ENCODE data around the gene PRRG1.
"Not testable (repeated sequence)": the region's sequence is repeated elsewhere in the genome, so short reads cannot be mapped to it uniquely, and the experiment has no call there.

The PRRG1 gene

DNA sequence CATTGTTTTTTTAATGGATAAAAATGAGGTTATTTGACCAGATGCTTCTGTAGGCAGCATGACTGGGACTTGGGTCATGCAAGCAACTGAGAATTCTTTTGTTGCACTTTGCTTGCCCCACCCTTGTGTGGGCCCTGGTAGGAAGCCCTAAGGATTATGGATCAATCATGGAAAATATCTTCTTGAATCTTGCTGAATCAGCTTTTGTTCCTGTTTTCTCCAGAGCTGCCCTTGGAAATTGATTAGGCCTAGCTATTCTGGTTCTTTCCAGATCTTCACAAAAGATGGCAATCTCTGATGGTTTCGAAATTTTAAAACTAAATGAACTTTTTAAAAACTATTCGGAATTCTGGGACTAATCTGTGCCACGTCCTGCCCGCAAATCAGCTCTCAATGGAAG lies 58.6 kb downstream of the PRRG1 start:
- Mint-ChIP-seq H3K27ac (no peak overlapping the region), H3K4me3 (no peak overlapping the region), H3K36me3 (ENCODE audit: low read depth) (no peaks in the 10 kb centered on the region), H3K27me3 (no peaks in the 10 kb centered on the region), H3K4me1 (ENCODE audit: low read depth) (no peaks in the 10 kb centered on the region), H3K9me3 (no peaks in the 10 kb centered on the region)
- intact Hi-C loops (cut with micrococcal nuclease) = no loop called here

- Mint-ChIP-seq H3K4me1 (ENCODE audit: low read depth) (no peaks in the 10 kb centered on the region), H3K4me3 (no peak overlapping the region), H3K27me3 (no peaks in the 10 kb centered on the region), H3K9me3 (no peaks in the 10 kb centered on the region), H3K36me3 (ENCODE audit: low read depth) (no peaks in the 10 kb centered on the region), H3K27ac (no peak overlapping the region)
- intact Hi-C loops (cut with micrococcal nuclease) = no loop called here
Measured at GRCh38 chrX:37409278-37409677, 60.1 kb downstream of the PRRG1 start.

DNA sequence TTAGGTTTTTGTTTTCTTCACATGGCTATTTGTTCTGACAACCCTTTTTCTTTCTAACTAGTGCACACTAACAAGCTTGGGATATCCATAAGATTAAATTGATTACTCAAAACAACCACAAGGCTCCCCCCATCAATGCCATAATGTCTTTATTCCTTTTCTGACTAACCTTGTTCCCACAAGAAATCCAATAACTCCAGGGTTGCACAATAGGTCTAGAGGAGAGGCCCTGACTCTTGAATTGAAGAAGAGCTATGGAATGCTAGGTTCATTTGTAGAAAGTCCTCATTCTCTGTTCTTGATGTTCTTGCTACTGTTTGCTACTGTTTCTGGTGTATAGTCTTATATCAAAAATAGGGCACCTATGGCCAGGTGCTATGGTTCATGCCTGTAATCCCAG lies 71.0 kb downstream of the PRRG1 start:
- Mint-ChIP-seq H3K9me3 (no peaks in the 10 kb centered on the region), H3K27ac (no peak overlapping the region), H3K27me3 (no peaks in the 10 kb centered on the region), H3K36me3 (ENCODE audit: low read depth) (no peaks in the 10 kb centered on the region), H3K4me3 (no peak overlapping the region), H3K4me1 (ENCODE audit: low read depth) (no peaks in the 10 kb centered on the region)
- intact Hi-C loops (cut with micrococcal nuclease) = no loop called here

GRCh38 chrX:37420756-37421155 lies 71.6 kb downstream of the PRRG1 start:
- no peaks in the 10 kb centered on the region for H3K36me3 Mint-ChIP-seq (ENCODE audit: low read depth)
- no peaks in the 10 kb centered on the region for H3K4me1 Mint-ChIP-seq (ENCODE audit: low read depth)
- intact Hi-C loops (cut with micrococcal nuclease) = no loop called here
- H3K4me3 Mint-ChIP-seq = no peak overlapping the region
- no peaks in the 10 kb centered on the region for H3K9me3 Mint-ChIP-seq
- no peaks in the 10 kb centered on the region for H3K27me3 Mint-ChIP-seq
- no peak overlapping the region for H3K27ac Mint-ChIP-seq

DNA sequence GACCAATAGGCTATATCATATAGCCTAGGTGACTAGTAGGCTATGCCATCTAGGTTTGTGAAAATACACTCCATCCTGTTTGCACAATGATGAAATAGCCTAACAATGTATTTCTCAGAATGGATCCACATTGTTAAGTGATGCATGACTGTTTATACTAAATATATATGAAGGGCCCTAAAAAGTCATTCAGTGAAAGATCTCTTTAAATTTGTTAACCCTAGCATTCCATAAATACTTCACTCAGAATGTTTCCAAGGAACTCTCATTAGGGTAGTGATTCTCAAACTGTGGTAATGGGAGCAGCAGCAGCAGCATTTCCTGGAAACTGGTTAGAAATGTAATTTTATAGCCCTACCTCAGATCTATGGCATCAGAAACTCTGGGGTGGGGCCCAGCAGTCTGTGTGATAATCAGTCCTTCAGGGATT lies 74.9 kb downstream of the PRRG1 start:
- Mint-ChIP-seq H3K4me1 (ENCODE audit: low read depth) (no peaks in the 10 kb centered on the region), H3K27ac (no peak overlapping the region), H3K4me3 (no peak overlapping the region), H3K36me3 (ENCODE audit: low read depth) (no peaks in the 10 kb centered on the region), H3K27me3 (no peaks in the 10 kb centered on the region), H3K9me3 (no peaks in the 10 kb centered on the region)
- intact Hi-C loops (cut with micrococcal nuclease) = no loop called here

GRCh38 chrX:37425370-37425769 lies 76.2 kb downstream of the PRRG1 start:
- H3K27me3 Mint-ChIP-seq = no peaks in the 10 kb centered on the region
- H3K9me3 Mint-ChIP-seq = no peaks in the 10 kb centered on the region
- H3K4me3 Mint-ChIP-seq = no peak overlapping the region
- intact Hi-C loops (cut with micrococcal nuclease) = no loop called here
- no peaks in the 10 kb centered on the region for H3K4me1 Mint-ChIP-seq (ENCODE audit: low read depth)
- no peaks in the 10 kb centered on the region for H3K36me3 Mint-ChIP-seq (ENCODE audit: low read depth)
- no peak overlapping the region for H3K27ac Mint-ChIP-seq

- intact Hi-C loops (cut with micrococcal nuclease); H3K27ac Mint-ChIP-seq; H3K4me1 Mint-ChIP-seq (ENCODE audit: low read depth); H3K9me3 Mint-ChIP-seq; H3K27me3 Mint-ChIP-seq; H3K4me3 Mint-ChIP-seq; H3K36me3 Mint-ChIP-seq (ENCODE audit: low read depth): not testable (repeated sequence)
Measured at GRCh38 chrX:37428962-37429361, 79.8 kb downstream of the PRRG1 start.

- Mint-ChIP-seq H3K4me1 (ENCODE audit: low read depth) (no peaks in the 10 kb centered on the region), H3K4me3 (no peak overlapping the region), H3K27me3 (no peaks in the 10 kb centered on the region), H3K36me3 (ENCODE audit: low read depth) (no peaks in the 10 kb centered on the region), H3K9me3 (no peaks in the 10 kb centered on the region), H3K27ac (no peak overlapping the region)
- intact Hi-C loops (cut with micrococcal nuclease) = no loop called here
Measured at GRCh38 chrX:37434362-37434761, 85.2 kb downstream of the PRRG1 start.

GRCh38 chrX:37437160-37437559 lies 88.0 kb downstream of the PRRG1 start:
- Mint-ChIP-seq H3K27me3 (no peaks in the 10 kb centered on the region), H3K4me1 (ENCODE audit: low read depth) (no peaks in the 10 kb centered on the region), H3K9me3 (no peaks in the 10 kb centered on the region), H3K36me3 (ENCODE audit: low read depth) (no peaks in the 10 kb centered on the region), H3K4me3 (no peak overlapping the region), H3K27ac (no peak overlapping the region)
- intact Hi-C loops (cut with micrococcal nuclease) = no loop called here

DNA sequence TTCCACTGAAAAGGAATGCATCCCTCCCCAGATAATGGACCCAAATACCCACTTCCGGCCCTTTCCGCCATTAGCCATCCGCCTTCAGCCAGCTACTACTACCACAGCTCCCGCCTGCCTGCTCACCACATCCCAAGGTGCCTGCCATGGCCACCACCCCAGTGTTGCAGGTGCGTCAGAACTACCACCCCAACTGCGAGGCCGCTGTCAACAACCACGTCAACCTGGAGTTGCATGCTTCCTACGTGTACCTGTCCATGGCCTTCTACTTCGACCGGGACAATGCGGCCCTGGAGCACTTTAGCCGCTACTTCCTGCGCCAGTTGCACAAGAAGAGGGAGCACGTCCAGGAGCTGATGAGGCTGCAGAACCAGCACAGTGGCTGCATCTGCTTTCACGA lies 92.2 kb downstream of the PRRG1 start:
- Mint-ChIP-seq H3K36me3 (ENCODE audit: low read depth) (no peaks in the 10 kb centered on the region), H3K9me3 (no peaks in the 10 kb centered on the region), H3K27me3 (no peaks in the 10 kb centered on the region), H3K4me1 (ENCODE audit: low read depth) (no peaks in the 10 kb centered on the region), H3K4me3 (no peak overlapping the region), H3K27ac (no peak overlapping the region)
- intact Hi-C loops (cut with micrococcal nuclease) = no loop called here

DNA sequence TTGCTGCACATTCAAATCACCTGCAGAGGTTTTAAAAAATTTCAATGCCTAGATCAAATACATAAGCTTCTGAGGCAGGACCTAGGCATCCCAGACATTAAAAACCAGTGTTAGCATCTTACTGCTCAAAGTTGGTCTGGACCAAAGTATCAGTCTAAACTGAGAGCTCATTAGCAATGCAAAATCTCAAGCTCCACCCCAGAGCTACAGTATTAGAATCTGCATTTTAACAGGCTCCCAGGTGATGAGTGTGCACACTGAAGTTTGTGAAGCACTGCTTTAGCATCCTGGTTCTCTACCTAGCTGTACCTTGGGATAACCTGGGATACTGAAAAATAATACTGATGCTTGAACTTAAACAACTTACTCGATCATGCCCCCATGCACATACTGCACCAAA lies 96.0 kb downstream of the PRRG1 start:
- H3K4me3 Mint-ChIP-seq = no peak overlapping the region
- H3K27me3 Mint-ChIP-seq = no peaks in the 10 kb centered on the region
- H3K27ac Mint-ChIP-seq = no peak overlapping the region
- intact Hi-C loops (cut with micrococcal nuclease) = no loop called here
- no peaks in the 10 kb centered on the region for H3K9me3 Mint-ChIP-seq
- H3K4me1 Mint-ChIP-seq (ENCODE audit: low read depth) = no peaks in the 10 kb centered on the region
- H3K36me3 Mint-ChIP-seq (ENCODE audit: low read depth) = no peaks in the 10 kb centered on the region

DNA sequence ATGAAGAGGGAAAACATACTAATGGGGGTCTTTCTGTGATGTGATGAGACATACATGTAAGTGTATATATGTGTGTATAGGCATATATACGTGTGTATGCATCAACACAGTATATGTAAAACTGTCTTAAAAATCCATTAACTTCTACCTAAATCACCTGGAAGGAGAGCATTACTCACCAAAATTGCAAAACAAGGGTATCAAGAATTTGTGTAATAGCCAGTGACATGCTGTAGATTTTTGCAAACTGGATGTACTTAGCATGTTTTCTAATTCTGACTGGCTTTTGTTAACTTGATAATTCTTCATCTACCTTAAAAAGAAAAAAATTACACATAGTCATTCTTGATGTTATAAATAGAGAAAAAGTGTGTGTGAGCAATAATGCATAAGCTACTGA lies 104.7 kb downstream of the PRRG1 start:
- intact Hi-C loops (cut with micrococcal nuclease) = no loop called here

GRCh38 chrX:37454537-37455285 lies 105.5 kb downstream of the PRRG1 start:
- H3K9me3 Mint-ChIP-seq = no peaks in the 10 kb centered on the region
- H3K27ac Mint-ChIP-seq = no peak overlapping the region

More for the DNA sequence above, 104.7 kb downstream of the PRRG1 start:
- no peaks in the 10 kb centered on the region for H3K36me3 Mint-ChIP-seq (ENCODE audit: low read depth)
- H3K27me3 Mint-ChIP-seq = no peaks in the 10 kb centered on the region
- H3K4me3 Mint-ChIP-seq = no peak overlapping the region
- H3K4me1 Mint-ChIP-seq (ENCODE audit: low read depth) = no peaks in the 10 kb centered on the region
- no peak overlapping the region for H3K27ac Mint-ChIP-seq
- no peaks in the 10 kb centered on the region for H3K9me3 Mint-ChIP-seq

GRCh38 chrX:37455381-37455780 lies 106.2 kb downstream of the PRRG1 start:
- Mint-ChIP-seq H3K4me1 (ENCODE audit: low read depth) (no peaks in the 10 kb centered on the region), H3K27me3 (no peaks in the 10 kb centered on the region), H3K27ac (no peak overlapping the region), H3K9me3 (peaks cover 4% of the 10 kb centered on the region), H3K36me3 (ENCODE audit: low read depth) (no peaks in the 10 kb centered on the region), H3K4me3 (no peak overlapping the region)
- intact Hi-C loops (cut with micrococcal nuclease) = no loop called here

More at GRCh38 chrX:37454537-37455285, 105.5 kb downstream of the PRRG1 start:
- intact Hi-C loops (cut with micrococcal nuclease) = no loop called here
- H3K4me3 Mint-ChIP-seq = no peak overlapping the region
- H3K36me3 Mint-ChIP-seq (ENCODE audit: low read depth) = no peaks in the 10 kb centered on the region
- H3K4me1 Mint-ChIP-seq (ENCODE audit: low read depth) = no peaks in the 10 kb centered on the region
- no peaks in the 10 kb centered on the region for H3K27me3 Mint-ChIP-seq

- H3K36me3 Mint-ChIP-seq (ENCODE audit: low read depth); H3K27ac Mint-ChIP-seq; H3K4me1 Mint-ChIP-seq (ENCODE audit: low read depth); H3K9me3 Mint-ChIP-seq; H3K4me3 Mint-ChIP-seq; H3K27me3 Mint-ChIP-seq; intact Hi-C loops (cut with micrococcal nuclease): not testable (repeated sequence)
Measured at GRCh38 chrX:37460285-37460684, 111.1 kb downstream of the PRRG1 start.

Measured in dendritic cell treated with granulocyte-macrophage colony-stimulating factor and Interleukin-4, amounts not matched to agents 40 ng/mL and 50 ng/mL, for 4 days (primary cell).